ENCODE data around the gene DEPDC1B.

- TF ChIP-seq CTCF (IDR thresholded peaks at IDR 0.05) (no peak), POLR2A (IDR thresholded peaks at IDR 0.05) (no peak), POLR2AphosphoS5 (IDR thresholded peaks at IDR 0.05; ENCODE audit: insufficient read depth in 1 of 2, low read depth in 1 of 2) (no peak)
Observed at GRCh38 chr5:60686157-60686556, 13.8 kb downstream of the DEPDC1B start.
